ENCODE data around the gene LDB3. TPM values are rescaled to one million over a fixed set of nuclear protein-coding genes. Genes with fewer than 3 reads are reported as not detected.

LDB3 gene
- total and polyA plus RNA-seq, 11 donors = 165 to 1,759 (median 1,273) TPM

DNA sequence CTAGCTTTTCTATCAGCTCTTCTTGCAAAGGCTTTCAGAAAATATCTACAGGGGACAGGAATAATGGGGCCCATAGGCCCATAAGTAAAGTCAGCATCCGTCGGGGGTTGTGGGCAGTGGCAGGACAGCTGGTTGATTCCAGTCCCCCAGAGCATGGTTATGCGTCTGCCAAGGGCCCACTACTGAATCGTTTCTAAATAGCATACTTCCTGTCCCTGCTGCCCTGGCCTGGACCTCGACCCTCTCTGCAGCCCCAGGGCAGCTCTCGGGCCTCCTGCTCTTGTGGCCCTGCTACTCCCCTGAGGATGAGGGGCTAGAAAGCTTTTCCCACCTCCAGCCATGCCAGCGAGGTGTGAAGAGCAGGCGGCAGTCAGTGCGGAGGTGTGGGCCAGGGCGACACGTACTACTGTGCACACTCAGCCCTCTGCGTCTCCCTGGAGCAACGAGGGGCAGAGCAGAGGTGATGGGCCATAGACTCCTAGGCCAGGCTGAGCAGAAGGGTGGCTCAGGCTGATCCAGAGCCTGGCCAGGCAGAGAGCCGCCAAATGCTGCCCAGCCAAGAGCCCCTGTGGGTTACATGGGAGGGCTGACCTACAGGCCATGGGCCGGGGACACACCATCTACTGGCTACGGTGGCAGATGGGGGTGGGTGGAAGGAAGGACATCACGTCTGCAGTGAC, 18.7 kb upstream of the LDB3 start:
- no peaks in the 10 kb centered on the region for H3K9me3 ChIP-seq
- intact Hi-C loops (cut with DNase I) = no loop called here
- 71 to 79% (median 75%) methylated on average over 15 to 17 of the region's 17 CpGs for WGBS, 4 donors
- peak overlapping the region in 5 of 12 donors; percentile 9 to 42 (median 35) for H3K27ac ChIP-seq
- ATAC-seq (peak in 3 of 4 donors; percentile 1 to 23 (median 4)), DNase-seq (peak in 1 of 5 donors; percentile 51)
- no peak overlapping the region for H3K4me3 ChIP-seq
- H3K27me3 ChIP-seq = no peaks in the 10 kb centered on the region
- H3K4me1 ChIP-seq = peaks cover 0 to 49% (median 23%) of the 10 kb centered on the region in 12 donors
- TF ChIP-seq POLR2A (IDR thresholded peaks at IDR 0.05) = no peak
- TF ChIP-seq, protein P1, sequence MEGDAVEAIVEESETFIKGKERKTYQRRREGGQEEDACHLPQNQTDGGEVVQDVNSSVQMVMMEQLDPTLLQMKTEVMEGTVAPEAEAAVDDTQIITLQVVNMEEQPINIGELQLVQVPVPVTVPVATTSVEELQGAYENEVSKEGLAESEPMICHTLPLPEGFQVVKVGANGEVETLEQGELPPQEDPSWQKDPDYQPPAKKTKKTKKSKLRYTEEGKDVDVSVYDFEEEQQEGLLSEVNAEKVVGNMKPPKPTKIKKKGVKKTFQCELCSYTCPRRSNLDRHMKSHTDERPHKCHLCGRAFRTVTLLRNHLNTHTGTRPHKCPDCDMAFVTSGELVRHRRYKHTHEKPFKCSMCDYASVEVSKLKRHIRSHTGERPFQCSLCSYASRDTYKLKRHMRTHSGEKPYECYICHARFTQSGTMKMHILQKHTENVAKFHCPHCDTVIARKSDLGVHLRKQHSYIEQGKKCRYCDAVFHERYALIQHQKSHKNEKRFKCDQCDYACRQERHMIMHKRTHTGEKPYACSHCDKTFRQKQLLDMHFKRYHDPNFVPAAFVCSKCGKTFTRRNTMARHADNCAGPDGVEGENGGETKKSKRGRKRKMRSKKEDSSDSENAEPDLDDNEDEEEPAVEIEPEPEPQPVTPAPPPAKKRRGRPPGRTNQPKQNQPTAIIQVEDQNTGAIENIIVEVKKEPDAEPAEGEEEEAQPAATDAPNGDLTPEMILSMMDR (IDR thresholded peaks at IDR 0.05) = no peak
- no peaks in the 10 kb centered on the region for H3K36me3 ChIP-seq

DNA sequence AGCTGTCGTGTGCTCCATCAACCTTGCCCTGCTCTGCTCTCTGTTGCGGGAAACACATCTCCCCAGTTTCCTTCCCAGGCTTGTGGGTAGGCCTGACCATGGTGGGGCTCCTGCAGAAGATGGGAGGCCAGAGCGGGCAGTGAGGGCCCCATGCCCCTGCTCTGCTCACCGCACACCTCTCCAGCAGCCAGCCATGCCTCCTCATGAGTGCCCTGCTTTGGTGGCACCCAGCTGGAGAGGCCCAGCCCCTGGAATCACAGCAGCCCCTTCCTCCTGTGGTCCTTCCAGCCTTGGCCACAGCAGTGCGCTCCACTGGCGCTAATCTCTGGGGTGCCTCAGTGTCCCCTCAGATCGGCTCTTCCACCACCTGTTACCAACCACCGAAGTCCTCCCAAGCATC, 18.2 kb upstream of the LDB3 start:
- H3K9me3 ChIP-seq = no peaks in the 10 kb centered on the region
- H3K27me3 ChIP-seq = no peaks in the 10 kb centered on the region
- DNase-seq (peak in 1 of 5 donors; percentile 46), ATAC-seq (peak in 2 of 4 donors; percentile 1)
- H3K4me1 ChIP-seq = peaks cover 0 to 45% (median 23%) of the 10 kb centered on the region in 12 donors
- TF ChIP-seq, protein P1 (IDR thresholded peaks at IDR 0.05) = no peak
- no peak for TF ChIP-seq POLR2A (IDR thresholded peaks at IDR 0.05)
- no peaks in the 10 kb centered on the region for H3K36me3 ChIP-seq
- intact Hi-C loops (cut with DNase I) = no loop called here
- WGBS, 4 donors = 87 to 95% (median 91%) methylated on average over 6 to 8 of the region's 8 CpGs
- peak overlapping the region in 1 of 12 donors; percentile 35 for H3K27ac ChIP-seq
- H3K4me3 ChIP-seq = no peak overlapping the region

- intact Hi-C loops (cut with DNase I) = no loop called here
- Histone ChIP-seq H3K9me3 (no peaks in the 10 kb centered on the region), H3K4me1 (peaks cover 0 to 45% (median 23%) of the 10 kb centered on the region in 12 donors), H3K27me3 (no peaks in the 10 kb centered on the region), H3K4me3 (no peak overlapping the region), H3K27ac (no peak overlapping the region), H3K36me3 (no peaks in the 10 kb centered on the region)
- 57 to 73% (median 65%) methylated on average over 8 of the region's 8 CpGs for WGBS, 4 donors
- DNase-seq (peak in 3 of 5 donors; percentile 12 to 54 (median 52)), ATAC-seq (peak in 3 of 4 donors; percentile 21 to 51 (median 33))
- TF ChIP-seq, protein P1 (IDR thresholded peaks at IDR 0.05) = no peak
- TF ChIP-seq POLR2A (IDR thresholded peaks at IDR 0.05) = no peak
Observed at GRCh38 chr10:86651021-86651471, 17.3 kb upstream of the LDB3 start.

DNA sequence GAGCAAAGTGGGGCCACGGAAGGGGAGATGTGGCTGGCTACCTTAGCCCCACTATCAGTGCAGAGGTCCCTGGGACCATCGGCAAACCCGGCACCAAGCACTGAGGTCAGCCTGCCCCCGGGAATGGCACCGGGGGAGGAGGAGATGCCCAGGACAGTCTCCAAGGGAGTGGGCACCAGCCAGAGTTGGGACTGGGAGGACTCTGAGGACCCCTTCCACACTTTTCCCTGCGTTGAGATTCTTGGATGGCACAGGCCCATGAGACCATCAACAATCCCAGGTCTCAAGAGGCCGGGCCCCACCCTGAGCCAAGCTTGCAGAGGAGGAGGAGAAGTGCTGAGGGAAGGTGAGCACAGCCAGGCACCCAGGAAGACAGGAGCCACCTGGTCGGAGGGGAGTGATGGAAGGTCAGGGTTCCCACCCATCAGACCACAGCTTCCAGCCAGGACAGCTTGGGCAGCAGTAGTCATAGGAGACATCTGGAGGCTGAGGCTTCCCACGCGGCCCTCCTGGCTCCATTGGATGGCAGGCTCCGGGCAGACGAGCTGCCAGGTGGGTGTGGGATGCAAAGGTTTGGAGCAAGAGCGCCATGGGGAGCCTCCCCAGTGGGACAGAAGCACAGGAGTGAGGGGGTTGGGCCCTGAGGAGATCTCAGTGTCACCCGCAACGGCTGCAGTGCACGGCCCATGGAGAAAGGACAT, 16.5 kb upstream of the LDB3 start:
- no peak overlapping the region for H3K27ac ChIP-seq
- WGBS, 4 donors = 86 to 90% (median 89%) methylated on average over 16 of the region's 16 CpGs
- no peaks in the 10 kb centered on the region for H3K27me3 ChIP-seq
- no peaks in the 10 kb centered on the region for H3K9me3 ChIP-seq
- DNase-seq (peak in 2 of 5 donors; percentile 5 to 44), ATAC-seq (no peak)
- H3K4me1 ChIP-seq = peaks cover 0 to 45% (median 23%) of the 10 kb centered on the region in 12 donors
- H3K36me3 ChIP-seq = no peaks in the 10 kb centered on the region
- no peak overlapping the region for H3K4me3 ChIP-seq
- intact Hi-C loops (cut with DNase I) = no loop called here
- no peak for TF ChIP-seq POLR2A (IDR thresholded peaks at IDR 0.05)
- TF ChIP-seq, protein P1 (IDR thresholded peaks at IDR 0.05) = no peak

All from heart left ventricle (tissue), 16 donors.